T-helper 1 cell treated with Interleukin-12 subunit alpha and Interleukin-12 subunit beta and Interleukin-4 antibody, amounts not matched to agents 30 μg/mL and 1 μg/mL, for 36 hours (primary cell): ENCODE data around the gene RAB20.

Source experiments
- H3K27ac Mint-ChIP-seq: one replicate; pipeline ENCODE4 v1.8.0; 2021; ENCODE audit warnings: mild to moderate bottlenecking, mixed read lengths
- H3K27me3 Mint-ChIP-seq: one replicate; pipeline ENCODE4 v1.8.0; 2021; ENCODE audit warnings: low read depth, mixed read lengths
- H3K36me3 Mint-ChIP-seq: one replicate; pipeline ENCODE4 v1.8.0; 2021; ENCODE audit warnings: low read depth, mixed read lengths
- H3K4me1 Mint-ChIP-seq: one replicate; pipeline ENCODE4 v1.8.0; 2021; ENCODE audit warnings: low read depth, mixed read lengths
- H3K4me3 Mint-ChIP-seq: one replicate; pipeline ENCODE4 v1.8.0; 2021; ENCODE audit warnings: mild to moderate bottlenecking, moderate library complexity, mixed read lengths
- H3K9me3 Mint-ChIP-seq: one replicate; pipeline ENCODE4 v1.8.0; 2021; ENCODE audit warnings: mixed read lengths

Gene RAB20

GRCh38 chr13:110479215-110479545, 82.3 kb downstream of the RAB20 start:
- Mint-ChIP-seq H3K27me3 (no peaks in the 10 kb centered on the region), H3K4me3 (no peak overlapping the region), H3K4me1 (no peaks in the 10 kb centered on the region), H3K36me3 (no peaks in the 10 kb centered on the region), H3K27ac (no peak overlapping the region), H3K9me3 (no peaks in the 10 kb centered on the region)

- Mint-ChIP-seq H3K4me3 (no peak overlapping the region), H3K27ac (no peak overlapping the region), H3K36me3 (no peaks in the 10 kb centered on the region), H3K4me1 (no peaks in the 10 kb centered on the region), H3K27me3 (no peaks in the 10 kb centered on the region), H3K9me3 (no peaks in the 10 kb centered on the region)
These were observed 82.9 kb downstream of the RAB20 start for GRCh38 chr13:110478405-110479214.

GRCh38 chr13:110477706-110478245, 83.7 kb downstream of the RAB20 start:
- Mint-ChIP-seq H3K9me3 (no peaks in the 10 kb centered on the region), H3K27me3 (no peaks in the 10 kb centered on the region), H3K4me3 (no peak overlapping the region), H3K36me3 (no peaks in the 10 kb centered on the region), H3K4me1 (no peaks in the 10 kb centered on the region), H3K27ac (no peak overlapping the region)

GRCh38 chr13:110476220-110476617, 85.3 kb downstream of the RAB20 start:
- Mint-ChIP-seq H3K4me1 (peaks cover 3% of the 10 kb centered on the region), H3K36me3 (no peaks in the 10 kb centered on the region), H3K4me3 (no peak overlapping the region), H3K27me3 (no peaks in the 10 kb centered on the region), H3K27ac (no peak overlapping the region), H3K9me3 (no peaks in the 10 kb centered on the region)

GRCh38 chr13:110475550-110476219, 85.8 kb downstream of the RAB20 start:
- H3K4me3 Mint-ChIP-seq = no peak overlapping the region
- peaks cover 3% of the 10 kb centered on the region for H3K4me1 Mint-ChIP-seq
- no peaks in the 10 kb centered on the region for H3K36me3 Mint-ChIP-seq
- H3K9me3 Mint-ChIP-seq = no peaks in the 10 kb centered on the region
- H3K27ac Mint-ChIP-seq = no peak overlapping the region
- H3K27me3 Mint-ChIP-seq = no peaks in the 10 kb centered on the region

GRCh38 chr13:110475117-110475516, 86.4 kb downstream of the RAB20 start:
- Mint-ChIP-seq H3K27ac (no peak overlapping the region), H3K27me3 (no peaks in the 10 kb centered on the region), H3K9me3 (no peaks in the 10 kb centered on the region), H3K4me3 (no peak overlapping the region), H3K36me3 (no peaks in the 10 kb centered on the region), H3K4me1 (peaks cover 3% of the 10 kb centered on the region)

GRCh38 chr13:110474713-110475112, 86.8 kb downstream of the RAB20 start:
- Mint-ChIP-seq H3K4me3 (no peak overlapping the region), H3K27me3 (no peaks in the 10 kb centered on the region)

More at GRCh38 chr13:110474713-110475112, 86.8 kb downstream of the RAB20 start:
- Mint-ChIP-seq H3K27ac (no peak overlapping the region), H3K9me3 (no peaks in the 10 kb centered on the region), H3K36me3 (no peaks in the 10 kb centered on the region), H3K4me1 (peaks cover 3% of the 10 kb centered on the region)
